Caco-2 (cell line): ENCODE measurements around the gene RPL28. TPM values are rescaled to one million over a fixed set of nuclear protein-coding genes. Genes with fewer than 3 reads are reported as not detected.
A peak's percentile ranks its signal among the peaks of the same experiment; 100 is the strongest.
"Not testable (repeated sequence)": the region's sequence is repeated elsewhere in the genome, so short reads cannot be mapped to it uniquely, and the experiment has no call there.

Experiments
- BruUV-seq: library from RNA; stranded (reverse); fragments of 400-500 nt; replicated peaks from 2 replicates; lab custom pipeline; 2021; lab: Mats Ljungman, UMichigan
- CTCF ChIA-PET: fragments of 300-600 bp; sonication (Branson Sonifier 250); formaldehyde crosslinking; loops from one replicate; lab custom pipeline; 2022; ENCODE audit warnings: antibody characterized with exemption; lab: Charles Lee
- POLR2A ChIA-PET: fragments of 300-600 bp; sonication (Branson Sonifier 250); formaldehyde crosslinking; loops from one replicate; lab custom pipeline; 2022; ENCODE audit warnings: antibody characterized with exemption; lab: Charles Lee
- DNase-seq, 2 experiments: peaks; one replicate each; pipeline versions ENCODE4 v3.0.0 to v3.0.0-alpha.2; 2020 to 2022
- H3K27me3 ChIP-seq: replicated peaks from 2 replicates; pipeline ENCODE4 v1.6.0; 2011; ENCODE audit warnings: low read length; ENCODE audit not compliant: control insufficient read depth, insufficient read depth
- H3K36me3 ChIP-seq: 2 replicates; pipeline ENCODE4 v1.5.1; 2011; ENCODE audit warnings: low read length; ENCODE audit not compliant: control insufficient read depth, insufficient read depth
- H3K4me1 ChIP-seq: fragments of 250-450 bp; sonication (Bioruptor Pico); 2 replicates; pipeline ENCODE4 v1.5.1; 2020; ENCODE audit warnings: mild to moderate bottlenecking
- H3K4me3 ChIP-seq: 2 replicates; pipeline ENCODE4 v1.5.1; 2011; ENCODE audit warnings: low read depth, mild to moderate bottlenecking, control low read depth, low read length
- H3K9me3 ChIP-seq: fragments of 250-450 bp; sonication (Bioruptor Pico); 2 replicates; pipeline ENCODE4 v1.5.1; 2020; ENCODE audit warnings: mild to moderate bottlenecking, moderate library complexity
- H3K27ac Mint-ChIP-seq: one replicate; pipeline ENCODE4 v1.8.0; 2022; ENCODE audit warnings: mixed read lengths; ENCODE audit not compliant: unreplicated experiment
- H3K27me3 Mint-ChIP-seq: one replicate; pipeline ENCODE4 v1.8.0; 2022; ENCODE audit warnings: mixed read lengths; ENCODE audit not compliant: insufficient read depth, unreplicated experiment
- H3K36me3 Mint-ChIP-seq: one replicate; pipeline ENCODE4 v1.8.0; 2022; ENCODE audit warnings: mild to moderate bottlenecking, mixed read lengths; ENCODE audit not compliant: insufficient read depth, unreplicated experiment
- H3K4me1 Mint-ChIP-seq: one replicate; pipeline ENCODE4 v1.8.0; 2022; ENCODE audit warnings: low read depth, mixed read lengths; ENCODE audit not compliant: unreplicated experiment
- H3K4me3 Mint-ChIP-seq: one replicate; pipeline ENCODE4 v1.8.0; 2022; ENCODE audit warnings: mild to moderate bottlenecking, moderate library complexity, mixed read lengths; ENCODE audit not compliant: unreplicated experiment
- H3K9me3 Mint-ChIP-seq: one replicate; pipeline ENCODE4 v1.8.0; 2022; ENCODE audit warnings: mixed read lengths; ENCODE audit not compliant: unreplicated experiment
- intact Hi-C: fragments of 100-400 bp; cut with micrococcal nuclease; formaldehyde crosslinking; loops from one replicate; pipeline ENCODE4 v1.10.0; 2022; ENCODE audit not compliant: unreplicated experiment
- total RNA-seq: library from RNA; stranded (reverse); gene quantifications from 2 replicates; pipeline ENCODE4 v1.2.3, GENCODE V29; 2022
- TF ChIP-seq, protein P1 (sequence below), 2 experiments: fragments of 200-600 bp in 1 of 2; IDR thresholded peaks; 1 replicate in 1 of 2; 2 replicates in 1 of 2; pipeline versions ENCODE4 v1.5.1 to v1.8.0; 2011 to 2022; ENCODE audit warnings: antibody characterized with exemption in 1 of 2, control low read depth in 1 of 2, inconsistent platforms in 1 of 2, low read depth in 1 of 2, low read length in 1 of 2, mild to moderate bottlenecking in 1 of 2, moderate library complexity in 1 of 2; ENCODE audit not compliant: insufficient read depth in 1 of 2, severe bottlenecking in 1 of 2, unreplicated experiment in 1 of 2

The RPL28 gene
- total RNA-seq, 1 experiment from 2014 or later = 2,048 TPM

DNA sequence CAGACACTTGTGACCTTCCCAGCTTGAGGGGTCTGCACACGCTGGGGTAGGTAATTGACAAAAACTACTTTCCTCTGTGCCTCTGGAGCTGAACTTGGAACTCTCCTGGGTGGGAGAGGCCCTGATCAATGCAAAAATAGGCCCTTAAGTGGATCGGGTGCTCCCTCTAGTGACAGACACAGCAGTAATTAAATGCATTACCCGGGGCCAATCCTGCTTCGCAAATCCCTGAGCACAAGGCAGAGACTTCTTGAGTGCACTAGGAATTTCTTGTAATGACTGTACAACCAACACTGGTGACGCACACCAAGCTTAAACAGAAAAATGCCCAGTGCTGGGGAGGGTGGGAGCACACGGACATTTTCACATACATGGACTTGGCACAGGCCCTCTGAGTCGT lies 32.5 kb downstream of the RPL28 start:
- Mint-ChIP-seq H3K4me3 (no peak overlapping the region), H3K36me3 (no peaks in the 10 kb centered on the region), H3K4me1 (peaks cover 6% of the 10 kb centered on the region), H3K27ac (no peak overlapping the region), H3K27me3 (no peaks in the 10 kb centered on the region), H3K9me3 (no peaks in the 10 kb centered on the region)
- ChIA-PET CTCF (interaction anchor here (0.6 to 1.4 kb wide), 9 partner anchors 33 to 277 kb away, joined by 3 to 8 read pairs (median 5); partner anchors contain the start of genes KMT5C, PPP6R1, SYT5 and TMEM238), POLR2A (interaction anchor here (0.6 kb wide), 1 partner anchor 210 kb away, joined by 3 read pairs; no protein-coding TSS in a partner anchor)
- no peaks in the 10 kb centered on the region for H3K36me3 ChIP-seq
- H3K27me3 ChIP-seq = no peaks in the 10 kb centered on the region
- H3K9me3 ChIP-seq = peaks cover 4% of the 10 kb centered on the region; the same call in 1 of the 2 replicates
- no peaks in the 10 kb centered on the region for H3K4me1 ChIP-seq
- DNase-seq = peak; percentile 77 to 81
- no TSS peak for BruUV-seq
- TF ChIP-seq, protein P1, sequence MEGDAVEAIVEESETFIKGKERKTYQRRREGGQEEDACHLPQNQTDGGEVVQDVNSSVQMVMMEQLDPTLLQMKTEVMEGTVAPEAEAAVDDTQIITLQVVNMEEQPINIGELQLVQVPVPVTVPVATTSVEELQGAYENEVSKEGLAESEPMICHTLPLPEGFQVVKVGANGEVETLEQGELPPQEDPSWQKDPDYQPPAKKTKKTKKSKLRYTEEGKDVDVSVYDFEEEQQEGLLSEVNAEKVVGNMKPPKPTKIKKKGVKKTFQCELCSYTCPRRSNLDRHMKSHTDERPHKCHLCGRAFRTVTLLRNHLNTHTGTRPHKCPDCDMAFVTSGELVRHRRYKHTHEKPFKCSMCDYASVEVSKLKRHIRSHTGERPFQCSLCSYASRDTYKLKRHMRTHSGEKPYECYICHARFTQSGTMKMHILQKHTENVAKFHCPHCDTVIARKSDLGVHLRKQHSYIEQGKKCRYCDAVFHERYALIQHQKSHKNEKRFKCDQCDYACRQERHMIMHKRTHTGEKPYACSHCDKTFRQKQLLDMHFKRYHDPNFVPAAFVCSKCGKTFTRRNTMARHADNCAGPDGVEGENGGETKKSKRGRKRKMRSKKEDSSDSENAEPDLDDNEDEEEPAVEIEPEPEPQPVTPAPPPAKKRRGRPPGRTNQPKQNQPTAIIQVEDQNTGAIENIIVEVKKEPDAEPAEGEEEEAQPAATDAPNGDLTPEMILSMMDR (IDR thresholded peaks at IDR 0.05; ENCODE audit: insufficient read depth in 1 of 2, low read depth in 1 of 2, low read length in 1 of 2, severe bottlenecking in 1 of 2, unreplicated experiment in 1 of 2) = peak; percentile 76 to 85
- intact Hi-C loops = loop anchor here (1.0 to 2.0 kb wide), 4 partner anchors 125 to 277 kb away; no protein-coding TSS in a partner anchor
- no peak overlapping the region for H3K4me3 ChIP-seq

DNA sequence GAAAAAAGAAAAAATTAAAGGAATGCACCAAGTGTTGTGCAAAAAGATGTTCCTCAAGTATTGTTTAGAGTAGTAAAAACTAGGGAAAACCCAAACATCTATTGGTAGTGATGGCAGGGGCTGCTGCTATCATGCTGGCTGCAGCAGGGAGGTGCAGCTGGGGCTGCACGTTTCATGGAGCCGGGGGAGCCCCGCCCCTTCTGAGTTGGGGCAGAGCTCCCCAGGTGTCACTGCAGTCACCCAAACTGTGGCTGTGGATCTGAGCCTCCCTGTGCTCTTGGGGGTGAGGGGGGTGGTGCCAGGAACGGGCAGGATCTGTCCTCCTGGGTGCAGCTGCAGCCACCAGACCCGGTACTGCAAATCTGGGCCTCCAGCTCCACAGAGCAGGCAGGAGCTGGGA lies 33.4 kb downstream of the RPL28 start:
- BruUV-seq = no TSS peak
- Histone ChIP-seq H3K9me3 (peaks cover 4% of the 10 kb centered on the region; the same call in 1 of the 2 replicates), H3K4me3 (no peak overlapping the region), H3K4me1 (no peaks in the 10 kb centered on the region), H3K27me3 (no peaks in the 10 kb centered on the region), H3K36me3 (no peaks in the 10 kb centered on the region)
- H3K4me3 Mint-ChIP-seq = no peak overlapping the region
- H3K9me3 Mint-ChIP-seq = no peaks in the 10 kb centered on the region
- H3K4me1 Mint-ChIP-seq = peaks cover 6% of the 10 kb centered on the region
- ChIA-PET CTCF (interaction anchor here (0.5 to 1.1 kb wide), 2 partner anchors 35 to 220 kb away, joined by 3 to 4 read pairs; partner anchors contain the start of gene TMEM238), POLR2A (no interaction called here)
- H3K27me3 Mint-ChIP-seq = no peaks in the 10 kb centered on the region
- no peaks in the 10 kb centered on the region for H3K36me3 Mint-ChIP-seq
- TF ChIP-seq, protein P1 (IDR thresholded peaks at IDR 0.05; ENCODE audit: insufficient read depth in 1 of 2, low read depth in 1 of 2, low read length in 1 of 2, severe bottlenecking in 1 of 2, unreplicated experiment in 1 of 2) = no peak
- intact Hi-C loops = loop anchor here (2.0 kb wide), 1 partner anchor 126 kb away; no protein-coding TSS in a partner anchor
- no peak overlapping the region for H3K27ac Mint-ChIP-seq
- DNase-seq = no peak

DNA sequence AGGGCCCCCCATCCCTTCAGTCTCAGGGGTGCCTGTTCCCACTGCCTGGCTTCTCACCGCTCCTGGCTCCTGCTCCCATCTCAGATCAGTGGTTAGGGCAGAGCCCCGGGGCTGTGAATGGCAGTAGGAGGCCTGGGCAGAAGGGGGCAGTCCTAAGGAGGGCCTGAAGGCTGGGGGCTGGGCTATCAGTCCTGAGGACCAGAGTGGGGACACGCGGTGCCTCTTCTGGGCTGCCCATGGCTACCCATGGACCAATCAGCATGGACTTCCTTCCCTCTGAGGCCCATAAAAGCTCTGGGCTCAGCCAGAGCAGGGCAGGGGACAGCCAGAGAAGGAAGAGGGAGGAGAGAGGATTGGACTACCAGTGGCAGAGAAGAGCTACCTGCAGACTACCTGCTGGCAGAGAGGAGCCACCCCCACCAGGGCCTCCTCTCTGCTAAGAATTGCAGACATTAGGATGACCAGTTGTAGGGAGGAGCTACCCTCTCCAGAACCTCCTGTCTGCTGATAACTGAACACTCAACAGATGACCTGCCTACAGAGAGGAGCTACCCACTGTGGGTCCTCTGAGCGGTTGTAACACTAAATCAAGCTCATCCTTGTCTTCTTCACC lies 34.0 kb downstream of the RPL28 start:
- no TSS peak for BruUV-seq
- Histone ChIP-seq H3K4me1 (no peaks in the 10 kb centered on the region), H3K36me3 (no peaks in the 10 kb centered on the region), H3K9me3 (peaks cover 4% of the 10 kb centered on the region; the same call in 1 of the 2 replicates), H3K27me3 (no peaks in the 10 kb centered on the region), H3K4me3 (no peak overlapping the region)
- ChIA-PET CTCF (interaction anchor here (0.8 to 1.2 kb wide), 2 partner anchors 213 to 1547 kb away, joined by 3 read pairs; no protein-coding TSS in a partner anchor), POLR2A (interaction anchor here (0.8 kb wide), 1 partner anchor 12 kb away, joined by 3 read pairs; the partner anchor contains the start of gene UBE2S)
- no peak for DNase-seq
- Mint-ChIP-seq H3K27me3 (peaks cover under 1% of the 10 kb centered on the region), H3K4me1 (peaks cover 6% of the 10 kb centered on the region), H3K4me3 (no peak overlapping the region), H3K27ac (no peak overlapping the region), H3K9me3 (no peaks in the 10 kb centered on the region), H3K36me3 (no peaks in the 10 kb centered on the region)
- intact Hi-C loops = loop anchor here (2.0 kb wide), 1 partner anchor 127 kb away; no protein-coding TSS in a partner anchor
- TF ChIP-seq, protein P1 (IDR thresholded peaks at IDR 0.05; ENCODE audit: insufficient read depth in 1 of 2, low read depth in 1 of 2, low read length in 1 of 2, severe bottlenecking in 1 of 2, unreplicated experiment in 1 of 2) = no peak

DNA sequence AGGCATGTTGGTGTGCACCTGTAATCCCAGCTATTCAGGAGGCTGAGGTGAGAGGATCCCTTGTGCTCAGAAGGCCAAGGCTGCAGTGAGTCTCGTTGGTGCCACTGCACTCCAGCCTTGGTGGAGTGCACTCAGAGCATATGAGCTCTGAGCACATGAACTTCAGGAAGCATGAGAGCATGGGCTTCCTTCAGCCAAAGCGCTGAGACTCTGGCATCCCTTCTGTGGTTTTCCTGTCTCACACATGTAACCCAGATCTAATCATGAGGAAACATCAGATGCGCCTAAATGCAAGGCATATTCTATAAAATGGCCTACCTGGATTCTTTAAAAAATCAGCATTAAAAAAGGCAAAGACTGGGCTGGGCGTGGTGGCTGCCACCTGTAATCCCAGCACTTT lies 35.5 kb downstream of the RPL28 start:
- CTCF ChIA-PET = interaction anchor here (0.6 to 0.7 kb wide), 2 partner anchors 280 to 326 kb away, joined by 3 to 7 read pairs; no protein-coding TSS in a partner anchor
- H3K4me1 Mint-ChIP-seq, intact Hi-C loops, H3K9me3 Mint-ChIP-seq, H3K4me1 ChIP-seq, POLR2A ChIA-PET, H3K27me3 Mint-ChIP-seq, H3K36me3 ChIP-seq, BruUV-seq, H3K4me3 Mint-ChIP-seq, H3K27ac Mint-ChIP-seq, H3K27me3 ChIP-seq, H3K36me3 Mint-ChIP-seq, DNase-seq, H3K4me3 ChIP-seq, H3K9me3 ChIP-seq: not testable (repeated sequence)
